GM12801 (cell line): ENCODE results near the gene ACE2.

Experiments
- CTCF ChIP-seq: IDR thresholded peaks from one replicate; pipeline ENCODE4 v1.5.1; 2011; ENCODE audit warnings: control low read depth; ENCODE audit not compliant: insufficient read length; ENCODE audit errors: extremely low read depth

ACE2 gene

DNA sequence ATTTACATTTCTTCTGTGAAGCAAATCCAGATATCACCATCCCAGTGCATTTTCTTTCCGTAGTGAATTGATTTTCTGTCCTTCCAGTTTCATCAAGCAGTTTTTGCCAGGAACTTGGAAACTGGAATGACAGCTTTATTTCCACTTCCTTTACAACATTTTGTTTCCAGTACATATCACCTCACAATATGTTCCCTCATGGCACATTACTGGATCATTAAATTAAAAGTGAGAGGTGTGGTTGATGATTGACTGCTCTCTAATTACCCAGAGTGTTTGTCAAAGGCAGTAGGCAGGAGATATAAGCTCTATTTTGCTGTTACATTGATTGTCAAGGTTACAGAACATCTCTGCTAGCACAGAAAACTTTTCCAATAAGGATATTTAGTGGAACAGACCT, 22.3 kb upstream of the ACE2 start:
- no peak for TF ChIP-seq CTCF

GRCh38 chrX:15619053-15619755, 18.4 kb upstream of the ACE2 start:
- no peak for TF ChIP-seq CTCF

DNA sequence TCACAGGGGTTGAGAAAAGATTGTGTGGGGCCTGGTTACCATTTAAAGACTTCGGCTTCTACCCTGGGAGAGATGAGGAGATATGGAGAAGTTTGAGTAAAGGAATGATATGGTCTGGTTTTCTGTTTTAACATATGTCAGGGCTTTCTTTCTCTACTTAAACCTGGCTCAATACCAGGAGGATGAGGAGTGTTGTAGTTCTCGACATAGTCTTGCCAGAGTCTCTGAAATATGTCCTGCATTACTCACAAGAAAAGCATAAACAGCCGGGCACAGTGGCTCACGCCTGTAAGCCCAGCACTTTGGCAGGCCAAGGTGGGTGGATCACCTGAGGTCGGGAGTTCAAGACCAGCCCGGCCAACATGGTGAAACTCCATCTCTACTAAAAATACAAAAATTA, 16.4 kb upstream of the ACE2 start:
- TF ChIP-seq CTCF: no peak

GRCh38 chrX:15616531-15616930, 15.8 kb upstream of the ACE2 start:
- no peak for TF ChIP-seq CTCF

DNA sequence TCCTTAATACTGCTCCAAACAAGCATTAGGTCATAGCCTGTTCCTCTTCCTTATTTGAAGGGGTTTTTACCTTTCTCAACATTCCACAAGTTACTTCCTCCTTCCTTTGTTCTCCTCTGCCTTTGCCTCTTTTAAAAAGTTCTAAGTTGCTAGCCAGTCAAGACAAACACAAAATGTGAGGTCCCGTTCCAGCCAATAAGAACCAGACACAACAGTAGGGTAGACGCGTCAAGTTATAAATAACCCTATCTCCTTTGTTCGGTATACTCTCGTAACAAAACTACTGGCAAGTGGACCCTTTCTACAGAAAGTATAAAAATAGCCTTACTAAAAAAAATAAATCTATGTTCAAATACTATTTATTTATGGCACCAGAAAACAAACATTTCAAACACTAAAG, 6.3 kb upstream of the ACE2 start:
- no peak for TF ChIP-seq CTCF

GRCh38 chrX:15606136-15606535, 5.4 kb upstream of the ACE2 start:
- no peak for TF ChIP-seq CTCF

- TF ChIP-seq CTCF: no peak
Observed at GRCh38 chrX:15605226-15605625, 4.5 kb upstream of the ACE2 start.

DNA sequence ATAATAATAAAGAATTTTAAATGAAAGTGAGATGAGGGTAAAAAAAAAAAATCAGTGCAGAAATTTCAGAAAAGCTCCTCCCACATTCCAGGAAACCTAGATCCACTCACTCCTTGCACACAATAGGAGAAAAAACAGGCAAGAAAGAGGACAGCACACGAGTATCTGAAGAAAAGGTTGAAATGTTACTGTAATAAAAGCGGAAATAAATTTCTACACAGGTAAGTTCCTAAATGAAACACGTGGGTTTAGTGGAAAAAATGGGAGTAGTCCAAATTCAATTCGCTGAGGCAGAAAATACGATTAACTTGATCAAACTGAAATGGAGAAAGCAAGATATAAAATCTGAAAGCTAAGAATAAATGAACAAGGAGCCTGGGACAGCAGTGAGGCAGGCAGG, 2.0 kb upstream of the ACE2 start:
- no peak for TF ChIP-seq CTCF
